ENCODE data around the gene P2RY14. TPM values are rescaled to one million over a fixed set of nuclear protein-coding genes. Genes with fewer than 3 reads are reported as not detected.

Gene P2RY14
- total and polyA plus RNA-seq, 2 donors (not counting 3 experiments of a cell fraction or from before 2014, with no cell fraction given), result not detected

GRCh38 chr3:151318313-151318712, 40.0 kb upstream of the P2RY14 start:
- DNase-seq (ENCODE audit: low read depth, low spot score) (no peak), FAIRE-seq (no peak)
- H3K27me3 ChIP-seq (ENCODE audit: control insufficient read depth in 2 of 2, insufficient read depth in 2 of 2, low read length in 2 of 2), result no peaks in the 10 kb centered on the region
- H3K4me1 ChIP-seq (ENCODE audit: control insufficient read depth, extremely low read depth, insufficient read depth, low read length), result no peaks in the 10 kb centered on the region
- H3K4me3 ChIP-seq (replicated peaks in 1 of 3; ENCODE audit: insufficient read depth in 1 of 3, low read depth in 1 of 3, low read length in 3 of 3), result no peak overlapping the region
- no peak overlapping the region for H2AFZ ChIP-seq (ENCODE audit: low read depth, low read length)
- ChIA-PET POLR2A (no interaction called here), CTCF (no interaction called here)
- BruUV-seq (replicated peaks), result no TSS peak
- H3K4me2 ChIP-seq (ENCODE audit: insufficient read depth, low read length), result no peak overlapping the region
- no peaks in the 10 kb centered on the region for H3K9me3 ChIP-seq (replicated peaks; ENCODE audit: control insufficient read depth, insufficient read depth, low read length)
- intact Hi-C loops (cut with micrococcal nuclease) (no loop called here), dilution Hi-C loops (cut with MboI; ENCODE audit: extremely low pct_ligation_motif_present, low sequenced_read_pairs) (no loop called here)
- no peak overlapping the region for H3K9ac ChIP-seq (replicated peaks; ENCODE audit: extremely low read depth, insufficient read depth, low read length)
- TF ChIP-seq MYC (IDR thresholded peaks at IDR 0.05; ENCODE audit: low read depth, low read length) (no peak), GATA2 (IDR thresholded peaks at IDR 0.05; ENCODE audit: insufficient read depth, insufficient read length, low read depth, low read length) (no peak), JUN (IDR thresholded peaks at IDR 0.05; ENCODE audit: borderline replicate concordance, insufficient read depth, insufficient read length, low read depth) (no peak)
- H3K9me1 ChIP-seq (replicated peaks; ENCODE audit: control insufficient read depth, extremely low read depth, insufficient read depth, low read length), result no peaks in the 10 kb centered on the region
- H3K27ac ChIP-seq (ENCODE audit: insufficient read depth, low read depth, low read length), result no peak overlapping the region
- no peaks in the 10 kb centered on the region for H3K79me2 ChIP-seq (ENCODE audit: control insufficient read depth, insufficient read depth, low read length)
- no peaks in the 10 kb centered on the region for H4K20me1 ChIP-seq (replicated peaks; ENCODE audit: control insufficient read depth, extremely low read depth, insufficient read depth, low read length)
- H3K36me3 ChIP-seq (ENCODE audit: control insufficient read depth in 2 of 2, extremely low read depth in 1 of 2, insufficient read depth in 2 of 2, low read length in 2 of 2), result no peaks in the 10 kb centered on the region

GRCh38 chr3:151316267-151316991, 38.1 kb upstream of the P2RY14 start, which contains the start of gene GPR87:
Gene GPR87, minus strand, starts transcription at chr3:151316820. Its CDS starts 16,720 bp downstream, at chr3:151300100.
- Histone ChIP-seq H3K27ac (ENCODE audit: insufficient read depth, low read depth, low read length) (no peak within 1 kb of the TSS), H3K4me3 (replicated peaks in 1 of 3; ENCODE audit: insufficient read depth in 1 of 3, low read depth in 1 of 3, low read length in 3 of 3) (no peak within 1 kb of the TSS), H3K79me2 (ENCODE audit: control insufficient read depth, insufficient read depth, low read length) (no peaks in the 10 kb centered on the region), H3K9ac (replicated peaks; ENCODE audit: extremely low read depth, insufficient read depth, low read length) (no peak within 1 kb of the TSS), H3K4me2 (ENCODE audit: insufficient read depth, low read length) (no peak within 1 kb of the TSS), H3K27me3 (ENCODE audit: control insufficient read depth in 2 of 2, insufficient read depth in 2 of 2, low read length in 2 of 2) (no peaks in the 10 kb centered on the region), H3K4me1 (ENCODE audit: control insufficient read depth, extremely low read depth, insufficient read depth, low read length) (no peaks in the 10 kb centered on the region), H3K36me3 (ENCODE audit: control insufficient read depth in 2 of 2, extremely low read depth in 1 of 2, insufficient read depth in 2 of 2, low read length in 2 of 2) (no peaks in the 10 kb centered on the region), H4K20me1 (replicated peaks; ENCODE audit: control insufficient read depth, extremely low read depth, insufficient read depth, low read length) (no peaks in the 10 kb centered on the region), H3K9me1 (replicated peaks; ENCODE audit: control insufficient read depth, extremely low read depth, insufficient read depth, low read length) (no peaks in the 10 kb centered on the region), H2AFZ (ENCODE audit: low read depth, low read length) (no peak within 1 kb of the TSS), H3K9me3 (replicated peaks; ENCODE audit: control insufficient read depth, insufficient read depth, low read length) (no peaks in the 10 kb centered on the region)
- BruUV-seq (replicated peaks), result no TSS peak
- intact Hi-C loops (cut with micrococcal nuclease), result no loop called here
- dilution Hi-C loops (cut with MboI; ENCODE audit: extremely low pct_ligation_motif_present, low sequenced_read_pairs), result no loop called here
- DNase-seq (ENCODE audit: low read depth, low spot score) (no peak), FAIRE-seq (peak; percentile 18)
- CTCF ChIA-PET, result no interaction called here
- TF ChIP-seq POLR2A (IDR thresholded peaks at IDR 0.05; ENCODE audit: low read depth, low read length), result no peak
- no peak for TF ChIP-seq JUN (IDR thresholded peaks at IDR 0.05; ENCODE audit: borderline replicate concordance, insufficient read depth, insufficient read length, low read depth)
- no peak for TF ChIP-seq GATA2 (IDR thresholded peaks at IDR 0.05; ENCODE audit: insufficient read depth, insufficient read length, low read depth, low read length)
- no peak for TF ChIP-seq MYC (IDR thresholded peaks at IDR 0.05; ENCODE audit: low read depth, low read length)
- TF ChIP-seq POLR2AphosphoS5 (IDR thresholded peaks at IDR 0.05; ENCODE audit: insufficient read depth, low read depth, low read length), result no peak
- no peak for TF ChIP-seq FOS (IDR thresholded peaks at IDR 0.05; ENCODE audit: borderline replicate concordance, insufficient read depth, low read length)
- TF ChIP-seq CTCF (IDR thresholded peaks at IDR 0.05; ENCODE audit: extremely low read depth in 1 of 2, insufficient read depth in 1 of 2, low read depth in 1 of 2, low read length in 2 of 2), result no peak
- no peak for TF ChIP-seq MAX (IDR thresholded peaks at IDR 0.05; ENCODE audit: insufficient read depth, insufficient read length)
- POLR2A ChIA-PET, result no interaction called here

All from endothelial cell of umbilical vein (primary cell).